ENCODE results near the gene SAMD7. TPM values are rescaled to one million over a fixed set of nuclear protein-coding genes. Genes with fewer than 3 reads are reported as not detected.

The SAMD7 gene
- total and polyA plus RNA-seq, 2 of the 13 experiments (the other 11 are each of a cell fraction or from before 2014, with no cell fraction given): not detected

DNA sequence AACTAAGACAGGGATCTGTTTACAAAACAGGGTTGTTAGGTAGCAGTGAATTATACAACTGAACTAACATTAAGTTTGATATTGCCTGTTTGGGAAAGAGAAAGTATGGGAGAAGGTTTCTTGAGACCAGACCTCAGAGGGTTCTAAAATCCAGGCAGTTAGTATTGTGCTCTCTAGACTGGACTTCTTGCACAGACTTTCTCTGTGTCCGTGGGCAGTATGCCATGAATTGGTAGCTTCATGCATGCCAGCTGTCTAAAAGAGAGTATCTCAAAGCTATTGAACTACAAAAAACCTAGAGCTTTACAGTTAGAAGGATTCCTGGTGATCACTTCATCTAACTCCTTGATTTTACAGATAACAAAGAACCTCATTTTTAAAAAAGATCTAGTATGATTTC is 12.5 kb downstream of the SAMD7 start:
- POLR2A ChIA-PET: no interaction called here
- ATAC-seq (no peak), FAIRE-seq (no peak)
- TF ChIP-seq, protein P1, sequence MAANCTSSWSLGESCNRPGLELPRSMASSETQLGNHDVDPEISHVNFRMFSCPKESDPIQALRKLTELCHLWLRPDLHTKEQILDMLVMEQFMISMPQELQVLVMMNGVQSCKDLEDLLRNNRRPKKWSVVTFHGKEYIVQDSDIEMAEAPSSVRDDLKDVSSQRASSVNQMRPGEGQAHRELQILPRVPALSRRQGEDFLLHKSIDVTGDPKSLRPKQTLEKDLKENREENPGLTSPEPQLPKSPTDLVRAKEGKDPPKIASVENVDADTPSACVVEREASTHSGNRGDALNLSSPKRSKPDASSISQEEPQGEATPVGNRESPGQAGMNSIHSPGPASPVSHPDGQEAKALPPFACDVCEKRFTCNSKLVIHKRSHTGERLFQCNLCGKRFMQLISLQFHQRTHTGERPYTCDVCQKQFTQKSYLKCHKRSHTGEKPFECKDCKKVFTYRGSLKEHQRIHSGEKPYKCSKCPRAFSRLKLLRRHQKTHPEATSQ (CRISPR knock-in tag; IDR thresholded peaks at IDR 0.05; ENCODE audit: borderline replicate concordance): no peak
- TF ChIP-seq, protein P2, sequence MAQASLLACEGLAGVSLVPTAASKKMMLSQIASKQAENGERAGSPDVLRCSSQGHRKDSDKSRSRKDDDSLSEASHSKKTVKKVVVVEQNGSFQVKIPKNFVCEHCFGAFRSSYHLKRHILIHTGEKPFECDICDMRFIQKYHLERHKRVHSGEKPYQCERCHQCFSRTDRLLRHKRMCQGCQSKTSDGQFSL (CRISPR knock-in tag; IDR thresholded peaks at IDR 0.05): no peak
- TF ChIP-seq PHF20 (CRISPR knock-in tag; IDR thresholded peaks at IDR 0.05) (no peak), ZNF354B (CRISPR knock-in tag; IDR thresholded peaks at IDR 0.05) (no peak), ZNF773 (CRISPR knock-in tag; IDR thresholded peaks at IDR 0.05; ENCODE audit: borderline replicate concordance) (no peak), ZNF121 (CRISPR knock-in tag; IDR thresholded peaks at IDR 0.05) (no peak), EED (CRISPR knock-in tag; IDR thresholded peaks at IDR 0.05) (no peak), PAX8 (CRISPR knock-in tag; IDR thresholded peaks at IDR 0.05; ENCODE audit: borderline replicate concordance) (no peak), ZNF101 (CRISPR knock-in tag; IDR thresholded peaks at IDR 0.05; ENCODE audit: borderline replicate concordance, low read depth) (no peak), RARA (CRISPR knock-in tag; IDR thresholded peaks at IDR 0.05) (no peak), ZC3H13 (CRISPR knock-in tag; IDR thresholded peaks at IDR 0.05) (no peak), HNRNPH1 (optimal IDR thresholded peaks at IDR 0.05; ENCODE audit: low read depth, low read length) (no peak), ZBTB3 (CRISPR knock-in tag; IDR thresholded peaks at IDR 0.05; ENCODE audit: borderline replicate concordance, low read depth) (no peak)
- TF ChIP-seq, protein P3, sequence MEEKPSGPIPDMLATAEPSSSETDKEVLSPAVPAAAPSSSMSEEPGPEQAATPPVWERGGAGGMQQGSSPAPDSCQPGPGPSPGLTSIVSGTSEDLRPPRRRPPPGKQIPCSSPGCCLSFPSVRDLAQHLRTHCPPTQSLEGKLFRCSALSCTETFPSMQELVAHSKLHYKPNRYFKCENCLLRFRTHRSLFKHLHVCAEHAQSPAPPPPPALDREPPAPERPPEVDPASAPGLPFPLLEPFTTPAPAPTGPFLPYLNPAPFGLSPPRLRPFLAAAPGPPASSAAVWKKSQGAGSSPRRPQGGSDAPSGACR (CRISPR knock-in tag; IDR thresholded peaks at IDR 0.05): no peak
- TF ChIP-seq, protein P4, sequence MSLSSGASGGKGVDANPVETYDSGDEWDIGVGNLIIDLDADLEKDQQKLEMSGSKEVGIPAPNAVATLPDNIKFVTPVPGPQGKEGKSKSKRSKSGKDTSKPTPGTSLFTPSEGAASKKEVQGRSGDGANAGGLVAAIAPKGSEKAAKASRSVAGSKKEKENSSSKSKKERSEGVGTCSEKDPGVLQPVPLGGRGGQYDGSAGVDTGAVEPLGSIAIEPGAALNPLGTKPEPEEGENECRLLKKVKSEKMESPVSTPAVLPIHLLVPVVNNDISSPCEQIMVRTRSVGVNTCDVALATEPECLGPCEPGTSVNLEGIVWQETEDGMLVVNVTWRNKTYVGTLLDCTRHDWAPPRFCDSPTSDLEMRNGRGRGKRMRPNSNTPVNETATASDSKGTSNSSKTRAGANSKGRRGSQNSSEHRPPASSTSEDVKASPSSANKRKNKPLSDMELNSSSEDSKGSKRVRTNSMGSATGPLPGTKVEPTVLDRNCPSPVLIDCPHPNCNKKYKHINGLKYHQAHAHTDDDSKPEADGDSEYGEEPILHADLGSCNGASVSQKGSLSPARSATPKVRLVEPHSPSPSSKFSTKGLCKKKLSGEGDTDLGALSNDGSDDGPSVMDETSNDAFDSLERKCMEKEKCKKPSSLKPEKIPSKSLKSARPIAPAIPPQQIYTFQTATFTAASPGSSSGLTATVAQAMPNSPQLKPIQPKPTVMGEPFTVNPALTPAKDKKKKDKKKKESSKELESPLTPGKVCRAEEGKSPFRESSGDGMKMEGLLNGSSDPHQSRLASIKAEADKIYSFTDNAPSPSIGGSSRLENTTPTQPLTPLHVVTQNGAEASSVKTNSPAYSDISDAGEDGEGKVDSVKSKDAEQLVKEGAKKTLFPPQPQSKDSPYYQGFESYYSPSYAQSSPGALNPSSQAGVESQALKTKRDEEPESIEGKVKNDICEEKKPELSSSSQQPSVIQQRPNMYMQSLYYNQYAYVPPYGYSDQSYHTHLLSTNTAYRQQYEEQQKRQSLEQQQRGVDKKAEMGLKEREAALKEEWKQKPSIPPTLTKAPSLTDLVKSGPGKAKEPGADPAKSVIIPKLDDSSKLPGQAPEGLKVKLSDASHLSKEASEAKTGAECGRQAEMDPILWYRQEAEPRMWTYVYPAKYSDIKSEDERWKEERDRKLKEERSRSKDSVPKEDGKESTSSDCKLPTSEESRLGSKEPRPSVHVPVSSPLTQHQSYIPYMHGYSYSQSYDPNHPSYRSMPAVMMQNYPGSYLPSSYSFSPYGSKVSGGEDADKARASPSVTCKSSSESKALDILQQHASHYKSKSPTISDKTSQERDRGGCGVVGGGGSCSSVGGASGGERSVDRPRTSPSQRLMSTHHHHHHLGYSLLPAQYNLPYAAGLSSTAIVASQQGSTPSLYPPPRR (CRISPR knock-in tag; IDR thresholded peaks at IDR 0.05; ENCODE audit: borderline replicate concordance): no peak
- TF ChIP-seq, protein P5, sequence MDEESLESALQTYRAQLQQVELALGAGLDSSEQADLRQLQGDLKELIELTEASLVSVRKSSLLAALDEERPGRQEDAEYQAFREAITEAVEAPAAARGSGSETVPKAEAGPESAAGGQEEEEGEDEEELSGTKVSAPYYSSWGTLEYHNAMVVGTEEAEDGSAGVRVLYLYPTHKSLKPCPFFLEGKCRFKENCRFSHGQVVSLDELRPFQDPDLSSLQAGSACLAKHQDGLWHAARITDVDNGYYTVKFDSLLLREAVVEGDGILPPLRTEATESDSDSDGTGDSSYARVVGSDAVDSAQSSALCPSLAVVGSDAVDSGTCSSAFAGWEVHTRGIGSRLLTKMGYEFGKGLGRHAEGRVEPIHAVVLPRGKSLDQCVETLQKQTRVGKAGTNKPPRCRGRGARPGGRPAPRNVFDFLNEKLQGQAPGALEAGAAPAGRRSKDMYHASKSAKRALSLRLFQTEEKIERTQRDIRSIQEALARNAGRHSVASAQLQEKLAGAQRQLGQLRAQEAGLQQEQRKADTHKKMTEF (CRISPR knock-in tag; IDR thresholded peaks at IDR 0.05): no peak

More for the DNA sequence above, 12.5 kb downstream of the SAMD7 start:
- 0% methylated on average over 1 of the region's 1 CpG for WGBS (ENCODE audit: low lambda C conversion rate)
- intact Hi-C loops (cut with micrococcal nuclease; ENCODE audit: unreplicated experiment): no loop called here
- no peak overlapping the region for H3K27ac ChIP-seq (ENCODE audit: extremely low read length, insufficient read depth, low read length)
- no peaks in the 10 kb centered on the region for H3K9me3 ChIP-seq (ENCODE audit: low read length)
- H3K36me3 ChIP-seq (replicated peaks in 1 of 2; ENCODE audit: control insufficient read depth in 1 of 2, insufficient read depth in 2 of 2, low read length in 2 of 2): no peaks in the 10 kb centered on the region
- no peaks in the 10 kb centered on the region for H3K27me3 ChIP-seq (ENCODE audit: control insufficient read depth in 1 of 2, insufficient read depth in 2 of 2, low read length in 2 of 2)
- no peaks in the 10 kb centered on the region for H3K4me1 ChIP-seq (ENCODE audit: insufficient read depth, low read length)
- H3K4me2 ChIP-seq (ENCODE audit: low read depth, low read length): no peak overlapping the region
- H4K20me1 ChIP-seq (ENCODE audit: insufficient read depth, low read length): no peaks in the 10 kb centered on the region
- no peaks in the 10 kb centered on the region for H3K79me2 ChIP-seq (ENCODE audit: insufficient read depth, low read length)
- no peak overlapping the region for H3K4me3 ChIP-seq (replicated peaks in 1 of 3; ENCODE audit: insufficient read depth in 1 of 3, low read depth in 2 of 3, low read length in 3 of 3)
- no peak for DNase-seq (ENCODE audit: low spot score)
- in situ Hi-C loops (cut with HindIII; ENCODE audit: extremely low pct_ligation_motif_present, low pct_unique_long_range_greater_than_20kb): no loop called here
- CTCF ChIA-PET (ENCODE audit: low intra/inter-chr PET ratio, low total read pairs): no interaction called here
- no TSS peak for BruUV-seq (replicated peaks)
- H2AFZ ChIP-seq (ENCODE audit: low read length): no peak overlapping the region
- H3K9ac ChIP-seq (ENCODE audit: insufficient read depth, low read depth, low read length): no peak overlapping the region
